H9 (cell line): ENCODE data around the gene PTPN21. TPM values are rescaled to one million over a fixed set of nuclear protein-coding genes. Genes with fewer than 3 reads are reported as not detected.

Experiments used
- DNase-seq: peaks from one replicate; pipeline ENCODE4 v3.0.0-alpha.2; 2017
- H2AFZ ChIP-seq: one replicate; pipeline ENCODE4 v1.6.1; 2013; ENCODE audit warnings: mild to moderate bottlenecking, low read length, control low read depth, moderate library complexity
- H2AK5ac ChIP-seq: 2 replicates; pipeline ENCODE4 v1.6.1; 2013; ENCODE audit warnings: low read length, control low read depth, mixed read lengths; ENCODE audit not compliant: insufficient read length
- H2BK120ac ChIP-seq: one replicate; pipeline ENCODE4 v1.6.1; 2013; ENCODE audit warnings: low read depth, mild to moderate bottlenecking, low read length, control low read depth, inconsistent platforms; ENCODE audit not compliant: poor library complexity, severe bottlenecking
- H2BK12ac ChIP-seq: 2 replicates; pipeline ENCODE4 v1.6.1; 2013; ENCODE audit warnings: low read length, control low read depth, mixed read lengths, low read depth; ENCODE audit not compliant: insufficient read length
- H2BK15ac ChIP-seq: 2 replicates; pipeline ENCODE4 v1.6.1; 2013; ENCODE audit warnings: low read depth, low read length, control low read depth
- H2BK20ac ChIP-seq: one replicate; pipeline ENCODE4 v1.6.1; 2013; ENCODE audit warnings: low read depth, mild to moderate bottlenecking, low read length, control low read depth, inconsistent platforms; ENCODE audit not compliant: poor library complexity, severe bottlenecking
- H2BK5ac ChIP-seq: 2 replicates; pipeline ENCODE4 v1.6.1; 2013; ENCODE audit warnings: low read length, control low read depth, mixed read lengths; ENCODE audit not compliant: insufficient read length
- H3K14ac ChIP-seq: 2 replicates; pipeline ENCODE4 v1.6.1; 2013; ENCODE audit warnings: low read length, control low read depth; ENCODE audit not compliant: insufficient read depth
- H3K18ac ChIP-seq: 2 replicates; pipeline ENCODE4 v1.6.1; 2013; ENCODE audit warnings: low read depth, mild to moderate bottlenecking, mixed read lengths, low read length, control low read depth; ENCODE audit not compliant: insufficient read length
- H3K23ac ChIP-seq: 2 replicates; pipeline ENCODE4 v1.6.1; 2013; ENCODE audit warnings: low read length, control low read depth, mixed read lengths, low read depth; ENCODE audit not compliant: insufficient read length
- H3K23me2 ChIP-seq: 2 replicates; pipeline ENCODE4 v1.6.1; 2013; ENCODE audit warnings: low read depth, mild to moderate bottlenecking, mixed read lengths, low read length, control low read depth; ENCODE audit not compliant: insufficient read length, poor library complexity, severe bottlenecking
- H3K27ac ChIP-seq: 2 replicates; pipeline ENCODE4 v1.5.1; 2013; ENCODE audit warnings: low read length, control low read depth, mixed read lengths, low read depth; ENCODE audit not compliant: insufficient read length
- H3K27me3 ChIP-seq: 2 replicates; pipeline ENCODE4 v1.6.1; 2013; ENCODE audit warnings: low read length, control low read depth, inconsistent platforms; ENCODE audit not compliant: insufficient read depth
- H3K4ac ChIP-seq: 2 replicates; pipeline ENCODE4 v1.6.1; 2013; ENCODE audit warnings: low read depth, mild to moderate bottlenecking, control low read depth, inconsistent platforms, low read length, moderate library complexity
- H3K4me1 ChIP-seq: 2 replicates; pipeline ENCODE4 v1.6.1; 2013; ENCODE audit warnings: low read length, control low read depth, inconsistent platforms; ENCODE audit not compliant: insufficient read depth
- H3K4me2 ChIP-seq: 2 replicates; pipeline ENCODE4 v1.6.1; 2013; ENCODE audit warnings: low read length, control low read depth, mixed read lengths; ENCODE audit not compliant: insufficient read length, insufficient read depth
- H3K56ac ChIP-seq: 2 replicates; pipeline ENCODE4 v1.6.1; 2013; ENCODE audit warnings: low read depth, mild to moderate bottlenecking, mixed read lengths, low read length, control low read depth; ENCODE audit not compliant: insufficient read length
- H3K79me1 ChIP-seq: 2 replicates; pipeline ENCODE4 v1.6.1; 2013; ENCODE audit warnings: low read depth, mild to moderate bottlenecking, moderate library complexity, low read length, control low read depth, inconsistent platforms; ENCODE audit not compliant: insufficient read depth, poor library complexity, severe bottlenecking
- H3K79me2 ChIP-seq: 2 replicates; pipeline ENCODE4 v1.6.1; 2013; ENCODE audit warnings: low read length, control low read depth, inconsistent platforms; ENCODE audit not compliant: insufficient read depth
- H3K9ac ChIP-seq: 2 replicates; pipeline ENCODE4 v1.6.1; 2013; ENCODE audit warnings: low read length, control low read depth, mixed read lengths; ENCODE audit not compliant: insufficient read length; ENCODE audit errors: extremely low read depth
- H3K9me3 ChIP-seq: one replicate; pipeline ENCODE4 v1.6.1; 2013; ENCODE audit warnings: low read depth, low read length, inconsistent platforms; ENCODE audit not compliant: control insufficient read depth
- H3T11ph ChIP-seq: one replicate; pipeline ENCODE4 v1.6.1; 2013; ENCODE audit warnings: mild to moderate bottlenecking, low read length, control low read depth, inconsistent platforms
- H4K20me1 ChIP-seq: one replicate; pipeline ENCODE4 v1.6.1; 2013; ENCODE audit not compliant: control insufficient read depth, insufficient read length, insufficient read depth
- H4K5ac ChIP-seq: 2 replicates; pipeline ENCODE4 v1.6.1; 2013; ENCODE audit warnings: low read depth, mild to moderate bottlenecking, mixed read lengths, low read length, control low read depth; ENCODE audit not compliant: insufficient read length
- H4K8ac ChIP-seq: replicated peaks from 2 replicates; pipeline ENCODE4 v1.6.1; 2013; ENCODE audit warnings: low read length, control low read depth, mixed read lengths, low read depth; ENCODE audit not compliant: insufficient read length
- H4K91ac ChIP-seq: 2 replicates; pipeline ENCODE4 v1.6.1; 2013; ENCODE audit warnings: low read depth, mild to moderate bottlenecking, moderate library complexity, mixed read lengths, low read length, control low read depth; ENCODE audit not compliant: insufficient read length
- H3K27ac Mint-ChIP-seq, 3 experiments: 2 replicates in 2 of 3; 3 replicates in 1 of 3; pipeline ENCODE4 v1.8.0; 2020 to 2021; ENCODE audit warnings: mixed read lengths in 3 of 3, mild to moderate bottlenecking in 1 of 3, moderate library complexity in 1 of 3
- H3K27me3 Mint-ChIP-seq: 2 replicates; pipeline ENCODE4 v1.8.0; 2021; ENCODE audit warnings: low read depth, mild to moderate bottlenecking, moderate library complexity, mixed read lengths
- H3K36me3 Mint-ChIP-seq, 3 experiments: 2 replicates in 2 of 3; 3 replicates in 1 of 3; pipeline ENCODE4 v1.8.0; 2020 to 2021; ENCODE audit warnings: low read depth in 3 of 3, mixed read lengths in 3 of 3; ENCODE audit not compliant: insufficient read depth in 1 of 3
- H3K4me1 Mint-ChIP-seq, 2 experiments: 2 replicates each; pipeline ENCODE4 v1.8.0; 2020; ENCODE audit warnings: mixed read lengths in 2 of 2
- H3K4me3 Mint-ChIP-seq, 2 experiments: 2 replicates in 1 of 2; 3 replicates in 1 of 2; pipeline ENCODE4 v1.8.0; 2020 to 2021; ENCODE audit warnings: mild to moderate bottlenecking in 2 of 2, mixed read lengths in 2 of 2, moderate library complexity in 1 of 2
- H3K9me3 Mint-ChIP-seq, 2 experiments: 2 replicates in 1 of 2; 3 replicates in 1 of 2; pipeline ENCODE4 v1.8.0; 2020; ENCODE audit warnings: mild to moderate bottlenecking in 2 of 2, mixed read lengths in 2 of 2, moderate library complexity in 1 of 2
- CTCF ChIP-seq: fragments of 200-600 bp; sonication (generic); conservative IDR thresholded peaks from 3 replicates; pipeline ENCODE4 v1.8.0; 2021; ENCODE audit warnings: antibody characterized with exemption, mild to moderate bottlenecking
- WGBS: extraction: QIAGEN DNeasy Blood & Tissue Kit; methylation state at CpG from one replicate; pipeline ENCODE4 v1.1.7; 2013; ENCODE audit warnings: missing lambda C conversion rate, low lambda C conversion rate, mixed read lengths; ENCODE audit not compliant: insufficient read length; ENCODE audit errors: extremely low coverage; 5-methylcytosine and 5-hydroxymethylcytosine counted together
- total RNA-seq: library from RNA; stranded (reverse); gene quantifications from 2 replicates; pipeline ENCODE4 v1.2.1, GENCODE V29; 2021

Gene PTPN21
- total RNA-seq, 1 experiment from 2014 or later = 14.3 TPM

GRCh38 chr14:88576222-88576621 lies 21.4 kb upstream of the PTPN21 start:
- H2BK5ac ChIP-seq = no peak overlapping the region
- no peak overlapping the region for H3K18ac ChIP-seq
- H3K4ac ChIP-seq = no peak overlapping the region
- H3K14ac ChIP-seq = no peak overlapping the region
- H3K36me3 Mint-ChIP-seq = peaks cover 48 to 92% (median 86%) of the 10 kb centered on the region in 3 experiments; a peak in 6 of 7 replicates
- H4K5ac ChIP-seq = no peak overlapping the region
- no peaks in the 10 kb centered on the region for H3K4me1 ChIP-seq
- H3K23me2 ChIP-seq = no peaks in the 10 kb centered on the region
- no peaks in the 10 kb centered on the region for H3K79me2 ChIP-seq
- H4K91ac ChIP-seq = no peak overlapping the region
- DNase-seq = no peak
- no peaks in the 10 kb centered on the region for H3K4me1 Mint-ChIP-seq
- H2AK5ac ChIP-seq = no peak overlapping the region
- H3K27me3 ChIP-seq = no peaks in the 10 kb centered on the region
- no peak for TF ChIP-seq CTCF
- no peak overlapping the region for H3K27ac ChIP-seq
- H3K27ac Mint-ChIP-seq = no peak overlapping the region
- H4K8ac ChIP-seq = no peak overlapping the region
- H2BK120ac ChIP-seq = no peak overlapping the region
- no peaks in the 10 kb centered on the region for H4K20me1 ChIP-seq
- no peak overlapping the region for H3K23ac ChIP-seq
- H3K9me3 Mint-ChIP-seq = no peaks in the 10 kb centered on the region
- WGBS = 100% methylated on average over 1 of the region's 5 CpGs
- H2BK20ac ChIP-seq = no peak overlapping the region
- H3K79me1 ChIP-seq = no peaks in the 10 kb centered on the region
- H2AFZ ChIP-seq = no peak overlapping the region
- no peaks in the 10 kb centered on the region for H3K9me3 ChIP-seq
- no peak overlapping the region for H3K9ac ChIP-seq
- H2BK12ac ChIP-seq = no peak overlapping the region
- no peak overlapping the region for H3K4me2 ChIP-seq
- H3K56ac ChIP-seq = no peak overlapping the region
- no peak overlapping the region for H3K4me3 Mint-ChIP-seq
- no peak overlapping the region for H3T11ph ChIP-seq
- H2BK15ac ChIP-seq = no peak overlapping the region
- H3K27me3 Mint-ChIP-seq = no peaks in the 10 kb centered on the region; the same call in 1 of the 2 replicates
